ENCODE measurements around the gene ARID1B. TPM values are rescaled to one million over a fixed set of nuclear protein-coding genes. Genes with fewer than 3 reads are reported as not detected.

Gene ARID1B
- total RNA-seq, 1 donor from 2014 or later, result 66.3 TPM

- no peak overlapping the region for H3K27ac Mint-ChIP-seq
- peaks cover 27% of the 10 kb centered on the region for H3K4me1 Mint-ChIP-seq (ENCODE audit: low read depth)
- intact Hi-C loops (cut with micrococcal nuclease), result no loop called here
- no peaks in the 10 kb centered on the region for H3K27me3 Mint-ChIP-seq (ENCODE audit: low read depth)
- no peak for DNase-seq (ENCODE audit: low spot score)
- H3K4me3 Mint-ChIP-seq (ENCODE audit: low read depth), result no peak overlapping the region
- no peaks in the 10 kb centered on the region for H3K36me3 Mint-ChIP-seq (ENCODE audit: low read depth)
- H3K9me3 Mint-ChIP-seq, result no peaks in the 10 kb centered on the region
These were observed 212.1 kb downstream of the ARID1B start for GRCh38 chr6:156989159-156989806.

DNA sequence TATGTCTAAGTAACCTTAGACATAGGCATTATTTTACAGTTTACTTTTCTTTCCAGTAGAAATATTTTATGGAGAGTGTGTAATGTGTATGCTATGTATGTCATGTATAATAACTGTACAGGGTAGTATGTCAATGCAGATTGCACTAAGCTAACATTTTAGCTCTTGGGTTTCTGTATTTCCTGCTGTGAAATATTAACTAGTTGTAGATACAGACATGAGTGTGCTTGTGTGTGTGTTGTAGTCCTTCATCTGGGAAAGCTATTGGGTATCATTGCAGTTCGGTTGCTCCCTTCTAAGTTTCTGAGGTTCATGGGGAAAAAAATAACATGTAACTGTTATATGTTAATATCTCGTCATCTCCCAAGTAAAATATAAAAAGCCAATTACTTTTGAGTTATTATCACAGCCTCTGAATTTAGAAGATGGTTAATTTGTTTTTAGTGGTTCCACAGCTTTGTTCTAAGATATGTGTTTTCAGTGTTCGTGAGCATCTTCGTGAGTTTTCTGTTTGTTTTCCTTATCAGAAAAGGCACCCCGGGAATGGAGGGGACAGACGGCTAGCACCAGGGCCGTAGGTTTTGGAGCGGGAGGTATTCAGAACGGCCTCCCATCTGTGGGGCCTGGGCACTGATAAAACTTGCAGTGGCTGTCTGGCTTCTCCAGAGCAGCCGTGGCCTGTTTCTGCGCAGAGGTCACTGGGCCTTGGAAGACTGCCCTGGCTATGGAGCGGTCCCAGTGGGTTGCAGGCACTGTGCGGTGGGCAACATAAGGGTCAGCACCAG is 215.0 kb downstream of the ARID1B start:
- no peak for DNase-seq (ENCODE audit: low spot score)
- H3K9me3 Mint-ChIP-seq, result no peaks in the 10 kb centered on the region
- H3K27me3 Mint-ChIP-seq (ENCODE audit: low read depth), result no peaks in the 10 kb centered on the region
- intact Hi-C loops (cut with micrococcal nuclease), result no loop called here
- no peak overlapping the region for H3K27ac Mint-ChIP-seq
- H3K4me1 Mint-ChIP-seq (ENCODE audit: low read depth), result peaks cover 22% of the 10 kb centered on the region
- no peak overlapping the region for H3K4me3 Mint-ChIP-seq (ENCODE audit: low read depth)
- no peaks in the 10 kb centered on the region for H3K36me3 Mint-ChIP-seq (ENCODE audit: low read depth)

- H3K4me3 Mint-ChIP-seq (ENCODE audit: low read depth), result no peak overlapping the region
- no peaks in the 10 kb centered on the region for H3K27me3 Mint-ChIP-seq (ENCODE audit: low read depth)
- H3K36me3 Mint-ChIP-seq (ENCODE audit: low read depth), result no peaks in the 10 kb centered on the region
- no peaks in the 10 kb centered on the region for H3K9me3 Mint-ChIP-seq
- no peak for DNase-seq (ENCODE audit: low spot score)
- H3K27ac Mint-ChIP-seq, result no peak overlapping the region
- intact Hi-C loops (cut with micrococcal nuclease), result no loop called here
- peaks cover 10% of the 10 kb centered on the region for H3K4me1 Mint-ChIP-seq (ENCODE audit: low read depth)
These were observed 216.5 kb downstream of the ARID1B start for GRCh38 chr6:156993713-156994112.

DNA sequence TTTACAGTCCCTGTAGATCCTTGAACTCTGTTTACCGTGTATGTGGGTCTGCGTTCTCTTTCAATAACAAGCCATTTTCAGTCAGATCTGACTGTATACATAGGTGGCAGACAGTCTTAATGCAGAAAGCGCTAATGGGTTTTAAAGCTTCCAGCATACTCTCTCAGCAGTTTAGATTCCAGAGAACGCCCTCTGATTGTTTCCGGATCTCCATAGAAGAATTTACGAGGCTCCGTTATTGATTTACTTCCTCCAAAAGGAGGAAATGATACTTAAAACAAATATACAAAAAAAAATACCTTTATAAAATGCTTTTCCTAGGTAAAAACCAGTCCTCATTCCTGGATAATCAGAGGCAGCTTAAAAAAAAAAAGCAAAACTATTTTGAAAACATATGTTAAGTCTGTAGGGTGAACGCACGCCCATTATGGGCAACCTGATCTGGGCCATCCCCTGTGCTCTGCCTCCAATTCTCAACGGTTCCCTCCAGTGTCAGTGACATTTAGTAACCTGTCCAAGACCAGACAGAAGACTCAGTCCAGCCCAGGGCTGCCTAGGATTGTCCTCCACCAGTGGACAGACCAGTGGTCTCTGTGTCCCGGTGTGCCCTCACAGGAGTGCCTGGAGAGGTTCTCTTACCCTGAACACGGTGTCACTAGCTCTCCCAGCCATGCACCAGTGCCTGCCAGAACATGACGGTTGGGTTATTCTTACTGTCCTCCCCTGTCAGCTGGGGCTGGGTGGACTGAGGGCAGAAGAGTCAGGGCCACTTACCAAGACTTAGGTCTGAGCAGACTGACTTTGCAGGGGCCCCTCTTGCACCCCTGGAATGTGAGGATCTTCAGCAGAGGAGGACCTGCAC is 217.3 kb downstream of the ARID1B start:
- intact Hi-C loops (cut with micrococcal nuclease), result no loop called here
- DNase-seq (ENCODE audit: low spot score), result no peak
- no peak overlapping the region for H3K27ac Mint-ChIP-seq
- H3K4me1 Mint-ChIP-seq (ENCODE audit: low read depth), result peaks cover 6% of the 10 kb centered on the region
- H3K9me3 Mint-ChIP-seq, result no peaks in the 10 kb centered on the region
- H3K36me3 Mint-ChIP-seq (ENCODE audit: low read depth), result no peaks in the 10 kb centered on the region
- H3K27me3 Mint-ChIP-seq (ENCODE audit: low read depth), result no peaks in the 10 kb centered on the region
- no peak overlapping the region for H3K4me3 Mint-ChIP-seq (ENCODE audit: low read depth)

- H3K4me3 Mint-ChIP-seq (ENCODE audit: low read depth), result no peak overlapping the region
- H3K27ac Mint-ChIP-seq, result no peak overlapping the region
- no peaks in the 10 kb centered on the region for H3K9me3 Mint-ChIP-seq
- H3K4me1 Mint-ChIP-seq (ENCODE audit: low read depth), result peaks cover 6% of the 10 kb centered on the region
- intact Hi-C loops (cut with micrococcal nuclease), result no loop called here
- no peaks in the 10 kb centered on the region for H3K27me3 Mint-ChIP-seq (ENCODE audit: low read depth)
- DNase-seq (ENCODE audit: low spot score), result no peak
- H3K36me3 Mint-ChIP-seq (ENCODE audit: low read depth), result no peaks in the 10 kb centered on the region
These were observed 218.3 kb downstream of the ARID1B start for GRCh38 chr6:156995502-156995901.

DNA sequence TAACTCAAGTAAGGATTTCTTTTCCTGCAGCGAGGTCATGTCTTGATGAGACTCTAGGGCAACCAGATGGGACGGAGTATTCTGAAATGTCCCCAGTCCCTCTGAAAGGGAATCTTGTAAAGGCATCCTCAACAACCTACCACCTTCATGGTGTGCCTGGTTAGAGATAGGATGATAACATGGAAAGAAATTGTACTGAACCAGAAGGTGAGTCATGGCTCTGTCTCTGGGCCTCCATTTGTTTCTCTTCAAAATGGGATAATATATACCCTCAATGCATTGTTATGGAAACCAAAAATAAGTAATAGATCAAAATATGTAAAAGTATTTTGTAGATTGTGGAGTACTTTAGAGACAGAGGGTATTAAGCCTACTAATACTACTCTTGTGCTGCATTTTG is 219.1 kb downstream of the ARID1B start:
- intact Hi-C loops (cut with micrococcal nuclease), result no loop called here
- peaks cover 6% of the 10 kb centered on the region for H3K4me1 Mint-ChIP-seq (ENCODE audit: low read depth)
- H3K9me3 Mint-ChIP-seq, result no peaks in the 10 kb centered on the region
- H3K36me3 Mint-ChIP-seq (ENCODE audit: low read depth), result no peaks in the 10 kb centered on the region
- no peak overlapping the region for H3K4me3 Mint-ChIP-seq (ENCODE audit: low read depth)
- no peak for DNase-seq (ENCODE audit: low spot score)
- no peaks in the 10 kb centered on the region for H3K27me3 Mint-ChIP-seq (ENCODE audit: low read depth)
- H3K27ac Mint-ChIP-seq, result no peak overlapping the region

- no peak overlapping the region for H3K27ac Mint-ChIP-seq
- no peak for DNase-seq (ENCODE audit: low spot score)
- H3K36me3 Mint-ChIP-seq (ENCODE audit: low read depth), result peaks cover 3% of the 10 kb centered on the region
- intact Hi-C loops (cut with micrococcal nuclease), result loop anchor here (2.0 kb wide), 1 partner anchor 20 kb away; no protein-coding TSS in a partner anchor
- H3K9me3 Mint-ChIP-seq, result no peaks in the 10 kb centered on the region
- no peak overlapping the region for H3K4me3 Mint-ChIP-seq (ENCODE audit: low read depth)
- H3K4me1 Mint-ChIP-seq (ENCODE audit: low read depth), result peaks cover 8% of the 10 kb centered on the region
- H3K27me3 Mint-ChIP-seq (ENCODE audit: low read depth), result no peaks in the 10 kb centered on the region
These were observed 221.7 kb downstream of the ARID1B start for GRCh38 chr6:156998794-156999330.

GRCh38 chr6:156999762-157000161 is 222.6 kb downstream of the ARID1B start:
- H3K27ac Mint-ChIP-seq, result no peak overlapping the region
- intact Hi-C loops (cut with micrococcal nuclease), result loop anchor here (2.0 kb wide), 1 partner anchor 19 kb away; no protein-coding TSS in a partner anchor
- no peak overlapping the region for H3K4me3 Mint-ChIP-seq (ENCODE audit: low read depth)
- H3K36me3 Mint-ChIP-seq (ENCODE audit: low read depth), result peaks cover 3% of the 10 kb centered on the region
- H3K9me3 Mint-ChIP-seq, result no peaks in the 10 kb centered on the region
- H3K27me3 Mint-ChIP-seq (ENCODE audit: low read depth), result no peaks in the 10 kb centered on the region
- H3K4me1 Mint-ChIP-seq (ENCODE audit: low read depth), result peaks cover 9% of the 10 kb centered on the region
- DNase-seq (ENCODE audit: low spot score), result no peak

DNA sequence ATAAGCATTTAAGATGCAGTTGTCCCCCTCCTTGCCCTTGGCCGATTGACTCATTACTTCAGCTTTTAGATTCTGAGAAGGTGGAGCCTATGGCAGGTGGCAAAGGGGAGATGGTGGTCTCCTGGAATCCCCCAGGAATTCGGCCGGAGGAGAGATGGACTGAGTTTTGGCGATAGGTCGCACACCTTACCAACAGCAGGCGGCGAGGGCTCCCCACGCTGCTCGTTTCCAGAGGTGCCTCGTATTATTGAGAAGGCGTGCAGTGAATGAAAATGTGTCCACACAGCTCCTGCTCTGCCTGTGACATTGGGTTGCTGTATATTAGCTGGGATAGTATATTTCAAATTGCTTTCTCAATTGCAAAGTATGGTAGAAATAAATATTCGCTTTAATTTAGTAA is 224.5 kb downstream of the ARID1B start:
- DNase-seq (ENCODE audit: low spot score), result no peak
- H3K36me3 Mint-ChIP-seq (ENCODE audit: low read depth), result peaks cover 3% of the 10 kb centered on the region
- H3K27ac Mint-ChIP-seq, result no peak overlapping the region
- no peaks in the 10 kb centered on the region for H3K9me3 Mint-ChIP-seq
- H3K4me1 Mint-ChIP-seq (ENCODE audit: low read depth), result peaks cover 6% of the 10 kb centered on the region
- intact Hi-C loops (cut with micrococcal nuclease), result no loop called here
- no peak overlapping the region for H3K4me3 Mint-ChIP-seq (ENCODE audit: low read depth)
- no peaks in the 10 kb centered on the region for H3K27me3 Mint-ChIP-seq (ENCODE audit: low read depth)

DNA sequence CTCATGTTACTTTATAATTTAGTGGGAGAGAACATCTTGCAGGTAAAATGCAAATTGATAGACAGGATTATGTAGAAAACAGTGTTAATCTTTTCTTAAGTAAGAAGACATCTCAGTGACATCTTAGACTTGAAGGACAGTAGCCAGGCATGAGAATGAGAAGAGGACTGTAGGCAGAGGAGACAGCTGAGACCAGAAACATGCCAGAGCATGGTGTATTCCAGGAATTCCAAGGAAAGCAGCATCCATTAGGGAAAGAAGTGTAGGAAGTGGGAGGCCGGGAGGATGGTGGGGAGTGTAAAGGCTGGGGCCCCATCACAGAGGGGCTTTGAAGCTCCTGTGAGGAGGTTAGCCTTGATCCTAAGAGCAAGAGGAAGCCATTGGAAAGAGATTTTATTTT is 225.6 kb downstream of the ARID1B start:
- Mint-ChIP-seq H3K4me3 (ENCODE audit: low read depth) (no peak overlapping the region), H3K4me1 (ENCODE audit: low read depth) (peaks cover 9% of the 10 kb centered on the region), H3K27me3 (ENCODE audit: low read depth) (no peaks in the 10 kb centered on the region)

DNA sequence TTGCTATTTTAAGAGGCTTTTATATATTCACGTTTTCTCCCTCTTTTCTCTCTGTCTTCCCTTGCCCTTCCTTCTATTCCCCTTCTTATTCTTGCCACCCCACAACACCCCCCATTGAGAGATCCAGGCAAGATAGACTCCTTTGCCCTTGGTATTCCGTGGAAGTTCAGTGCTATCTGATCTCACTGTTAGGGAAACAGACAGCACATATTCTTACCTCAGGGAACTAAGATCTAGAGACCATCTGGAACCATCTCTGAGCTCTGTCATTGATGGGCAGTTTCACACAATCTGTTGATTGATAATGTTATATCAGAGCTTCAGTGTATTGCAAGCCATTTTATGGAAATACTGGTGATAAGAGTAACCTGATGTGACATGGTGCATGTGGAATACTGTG is 228.8 kb downstream of the ARID1B start:
- no peak overlapping the region for H3K4me3 Mint-ChIP-seq (ENCODE audit: low read depth)
- H3K36me3 Mint-ChIP-seq (ENCODE audit: low read depth), result peaks cover 3% of the 10 kb centered on the region
- no peak overlapping the region for H3K27ac Mint-ChIP-seq
- no peaks in the 10 kb centered on the region for H3K9me3 Mint-ChIP-seq
- no peak for DNase-seq (ENCODE audit: low spot score)
- peaks cover 21% of the 10 kb centered on the region for H3K4me1 Mint-ChIP-seq (ENCODE audit: low read depth)
- intact Hi-C loops (cut with micrococcal nuclease), result no loop called here
- H3K27me3 Mint-ChIP-seq (ENCODE audit: low read depth), result no peaks in the 10 kb centered on the region

More for the DNA sequence above, 225.6 kb downstream of the ARID1B start:
- Mint-ChIP-seq H3K9me3 (no peaks in the 10 kb centered on the region), H3K27ac (no peak overlapping the region), H3K36me3 (ENCODE audit: low read depth) (peaks cover 3% of the 10 kb centered on the region)
- intact Hi-C loops (cut with micrococcal nuclease), result no loop called here
- no peak for DNase-seq (ENCODE audit: low spot score)

GRCh38 chr6:157008568-157008967 is 231.4 kb downstream of the ARID1B start:
- H3K4me3 Mint-ChIP-seq (ENCODE audit: low read depth), result no peak overlapping the region
- no peaks in the 10 kb centered on the region for H3K27me3 Mint-ChIP-seq (ENCODE audit: low read depth)
- H3K4me1 Mint-ChIP-seq (ENCODE audit: low read depth), result peaks cover 16% of the 10 kb centered on the region
- H3K36me3 Mint-ChIP-seq (ENCODE audit: low read depth), result peaks cover 4% of the 10 kb centered on the region
- H3K9me3 Mint-ChIP-seq, result peaks cover 5% of the 10 kb centered on the region
- no peak for DNase-seq (ENCODE audit: low spot score)
- H3K27ac Mint-ChIP-seq, result no peak overlapping the region
- intact Hi-C loops (cut with micrococcal nuclease), result no loop called here

All from activated T-helper 2 cell treated with anti-CD3 and anti-CD28 coated beads, Interferon-gamma antibody, Interleukin-2, Interleukin-4, amounts not matched to agents 10 μg/mL and 5 μg/mL and 100 μg/mL, durations not matched to agents 14 hours and 24 hours and 36 hours (primary cell).